ENCODE results near the gene ADRB2. TPM values are rescaled to one million over a fixed set of nuclear protein-coding genes. Genes with fewer than 3 reads are reported as not detected.
"Not testable (repeated sequence)": the region's sequence is repeated elsewhere in the genome, so short reads cannot be mapped to it uniquely, and the experiment has no call there.

The ADRB2 gene
- total and polyA plus RNA-seq, 4 donors: 1.2 to 7.6 (median 3.8) TPM

DNA sequence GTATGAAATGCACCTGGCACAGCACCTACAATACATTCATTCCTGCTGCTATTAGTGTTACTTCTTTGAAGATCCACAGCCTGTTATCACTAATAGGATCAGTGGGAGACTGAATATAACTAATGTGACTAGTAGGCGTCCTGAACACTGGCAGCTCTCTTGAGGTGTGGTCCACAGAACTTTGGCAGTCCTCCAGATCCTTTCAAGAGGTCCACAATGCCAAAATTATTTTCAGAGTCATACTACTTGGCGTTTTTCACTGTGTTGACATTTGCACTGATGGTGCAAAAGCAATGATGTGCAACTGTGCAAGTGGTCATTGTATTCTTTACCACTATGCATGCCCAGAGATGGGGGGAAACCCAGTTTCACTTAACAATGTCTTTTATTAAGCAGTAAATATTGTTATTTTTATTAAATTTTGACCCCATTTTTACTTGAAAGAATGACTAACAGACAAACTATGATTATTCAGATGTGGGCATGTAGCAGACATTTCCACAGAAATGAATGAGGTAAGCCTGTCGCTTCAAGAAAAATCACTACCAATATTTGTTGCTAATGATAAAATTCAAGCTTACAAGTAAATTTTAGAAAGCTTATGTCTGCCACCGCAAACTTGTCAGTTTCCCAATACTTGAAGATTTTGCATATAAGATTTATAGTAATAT lies 48.9 kb downstream of the ADRB2 start:
- Histone ChIP-seq H3K9me3 (ENCODE audit: control insufficient read depth in 4 of 4, low read length in 3 of 4) (no peaks in the 10 kb centered on the region), H3K36me3 (ENCODE audit: control insufficient read depth in 4 of 4, insufficient read depth in 3 of 4, low read depth in 1 of 4, low read length in 3 of 4) (no peaks in the 10 kb centered on the region), H3K4me1 (ENCODE audit: control insufficient read depth in 4 of 4, insufficient read depth in 4 of 4, low read length in 3 of 4) (no peaks in the 10 kb centered on the region), H3K9ac (ENCODE audit: low read depth in 1 of 2, low read length in 2 of 2) (no peak overlapping the region), H3K4me3 (ENCODE audit: low read depth in 1 of 3, low read length in 3 of 3) (no peak overlapping the region), H3K27me3 (ENCODE audit: control insufficient read depth in 4 of 4, insufficient read depth in 4 of 4, low read length in 3 of 4) (no peaks in the 10 kb centered on the region), H3K27ac (ENCODE audit: low read depth in 1 of 2, low read length in 2 of 2) (no peak overlapping the region)
- no peak for DNase-seq (ENCODE audit: low spot score)
- TF ChIP-seq HNF4A (conservative IDR thresholded peaks at IDR 0.05) (no peak), FOXA2 (IDR thresholded peaks at IDR 0.05) (no peak)
- 83% methylated on average over 4 of the region's 4 CpGs for whole genome bisulfite sequencing

DNA sequence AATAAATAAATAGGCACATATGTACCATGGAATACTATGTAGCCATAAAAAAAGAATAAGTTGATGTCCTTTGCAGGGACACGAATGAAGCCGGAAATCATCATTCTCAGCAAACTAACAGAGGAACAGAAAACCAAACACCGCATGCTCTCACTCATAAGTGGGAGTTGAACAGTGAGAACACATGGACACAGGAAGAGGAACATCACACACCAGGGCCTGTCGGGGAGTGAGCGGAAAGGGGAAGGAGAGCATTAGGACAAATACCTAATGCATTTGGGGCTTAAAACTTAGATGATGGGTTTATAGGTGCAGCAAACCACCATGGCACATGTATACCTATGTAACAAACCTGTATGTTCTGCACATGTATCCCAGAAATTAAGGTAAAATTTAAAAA lies 51.0 kb downstream of the ADRB2 start:
- H3K4me3 ChIP-seq (ENCODE audit: low read depth in 1 of 3, low read length in 3 of 3); H3K9ac ChIP-seq (ENCODE audit: low read depth in 1 of 2, low read length in 2 of 2); H3K9me3 ChIP-seq (ENCODE audit: control insufficient read depth in 4 of 4, low read length in 3 of 4); H3K36me3 ChIP-seq (ENCODE audit: control insufficient read depth in 4 of 4, insufficient read depth in 3 of 4, low read depth in 1 of 4, low read length in 3 of 4); H3K27me3 ChIP-seq (ENCODE audit: control insufficient read depth in 4 of 4, insufficient read depth in 4 of 4, low read length in 3 of 4); DNase-seq (ENCODE audit: low spot score); H3K27ac ChIP-seq (ENCODE audit: low read depth in 1 of 2, low read length in 2 of 2); H3K4me1 ChIP-seq (ENCODE audit: control insufficient read depth in 4 of 4, insufficient read depth in 4 of 4, low read length in 3 of 4): not testable (repeated sequence)
- 91% methylated on average over 5 of the region's 5 CpGs for WGBS

Other genes with a start within 250 kb of the ADRB2 start
- 1 to 10 TPM; 1.8 to 2.4 TPM for gene HTR4, start 172.1 kb upstream of the ADRB2 start, total RNA-seq
- gene HTR4, start 172.1 kb upstream of the ADRB2 start, polyA plus RNA-seq: under 1 TPM; 0.19 to 0.20 TPM
- gene SH3TC2, start 236.5 kb downstream of the ADRB2 start, total RNA-seq: 1 to 10 TPM in 1 of 2 donors, under 1 TPM in 1; 0.67 to 6.2 TPM
- gene SH3TC2, start 236.5 kb downstream of the ADRB2 start, polyA plus RNA-seq: under 1 TPM; 0.31 to 0.47 TPM

All from liver (tissue), 9 donors.